Stimulated activated CD8-positive, alpha-beta memory T cell treated with anti-CD3 and anti-CD28 coated beads, Interleukin-7, amount 100 ng/mL, for 24 hours (primary cell): ENCODE results near the gene PGM3.
"Not testable (repeated sequence)": the region's sequence is repeated elsewhere in the genome, so short reads cannot be mapped to it uniquely, and the experiment has no call there.

Source experiments
- DNase-seq: peaks from one replicate; pipeline ENCODE4 v3.0.0-alpha.2; 2020; ENCODE audit warnings: low read depth

Gene PGM3, protein sequence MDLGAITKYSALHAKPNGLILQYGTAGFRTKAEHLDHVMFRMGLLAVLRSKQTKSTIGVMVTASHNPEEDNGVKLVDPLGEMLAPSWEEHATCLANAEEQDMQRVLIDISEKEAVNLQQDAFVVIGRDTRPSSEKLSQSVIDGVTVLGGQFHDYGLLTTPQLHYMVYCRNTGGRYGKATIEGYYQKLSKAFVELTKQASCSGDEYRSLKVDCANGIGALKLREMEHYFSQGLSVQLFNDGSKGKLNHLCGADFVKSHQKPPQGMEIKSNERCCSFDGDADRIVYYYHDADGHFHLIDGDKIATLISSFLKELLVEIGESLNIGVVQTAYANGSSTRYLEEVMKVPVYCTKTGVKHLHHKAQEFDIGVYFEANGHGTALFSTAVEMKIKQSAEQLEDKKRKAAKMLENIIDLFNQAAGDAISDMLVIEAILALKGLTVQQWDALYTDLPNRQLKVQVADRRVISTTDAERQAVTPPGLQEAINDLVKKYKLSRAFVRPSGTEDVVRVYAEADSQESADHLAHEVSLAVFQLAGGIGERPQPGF

DNA sequence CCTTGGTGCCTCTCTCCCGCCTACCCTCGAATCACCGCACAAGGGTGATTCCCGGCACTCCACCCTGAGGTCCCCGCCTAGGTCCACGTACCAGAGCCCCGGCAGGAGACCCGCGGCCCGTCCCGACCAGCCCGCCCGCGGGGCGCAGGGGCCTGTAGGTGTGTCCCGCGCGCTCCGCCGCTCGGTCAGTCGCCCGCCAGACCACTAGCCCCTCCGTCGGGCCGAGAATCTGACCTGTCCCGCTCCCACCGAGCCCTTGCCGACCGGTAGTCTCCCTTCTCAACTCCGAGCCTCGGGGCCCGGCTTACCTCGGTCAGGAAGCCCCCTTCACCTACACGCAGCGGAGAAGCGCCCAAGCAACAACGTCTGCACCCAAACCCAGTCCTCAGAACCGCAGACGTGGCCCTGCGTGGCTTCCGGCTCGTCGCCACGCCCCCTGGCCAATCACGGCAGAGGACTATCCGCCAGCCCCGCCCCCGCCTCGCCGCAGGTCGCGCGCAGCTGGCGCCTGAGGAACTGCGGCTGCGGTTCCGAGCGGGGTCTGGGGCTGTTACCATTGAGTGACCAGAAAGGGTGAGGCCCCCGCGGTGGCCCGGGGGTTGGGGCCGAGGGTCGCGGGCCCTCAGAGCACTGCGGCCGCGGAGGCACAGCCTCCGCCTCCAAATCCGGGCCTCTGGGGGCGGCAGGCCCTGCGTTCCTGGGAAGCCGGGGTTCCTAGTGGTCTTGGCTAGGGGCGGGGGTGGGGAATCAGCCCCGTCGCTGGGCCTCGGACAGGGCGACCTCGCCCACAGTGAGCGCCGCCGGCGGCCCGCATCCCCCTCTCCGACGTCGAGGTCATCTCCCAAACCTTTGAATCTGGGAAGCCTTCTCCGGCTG is at the start of gene PGM3, which contains the start of gene RWDD2A:
Gene PGM3 (minus strand): TSS at position 395 of the 876 bp plus-strand sequence. CDS start 2,253 bp downstream, outside the sequence.
Gene RWDD2A (plus strand): TSS at position 487 of the 876 bp plus-strand sequence. CDS start 1,095 bp downstream, outside the sequence.
- DNase-seq = peak; percentile 73

- DNase-seq = no peak
Observed at GRCh38 chr6:83231146-83231545, 38.1 kb upstream of the PGM3 start.

DNA sequence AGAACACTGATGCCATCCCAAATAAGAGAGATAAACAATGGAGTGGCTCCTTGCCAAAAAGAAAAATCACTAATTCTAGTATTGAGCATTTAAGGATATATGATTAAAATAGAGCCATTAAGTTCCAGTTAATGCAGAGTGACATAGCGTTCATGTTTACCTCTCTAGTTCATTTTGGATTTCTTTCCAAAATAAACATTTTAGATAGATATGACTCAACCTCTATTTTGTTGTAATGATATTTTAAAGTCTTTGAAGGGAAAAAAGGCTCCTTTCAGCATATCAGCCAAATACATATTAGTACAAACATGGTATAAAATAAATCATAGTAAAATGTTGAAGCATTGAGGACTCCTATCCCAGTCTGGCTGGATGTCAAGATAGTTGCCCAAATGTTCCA is 33.5 kb upstream of the PGM3 start:
- no peak for DNase-seq

GRCh38 chr6:83221889-83222479 is 28.9 kb upstream of the PGM3 start:
- no peak for DNase-seq

- DNase-seq = no peak
Observed at GRCh38 chr6:83221276-83221675, 28.2 kb upstream of the PGM3 start.

- DNase-seq = no peak
Observed at GRCh38 chr6:83220121-83220520, 27.1 kb upstream of the PGM3 start.

- DNase-seq = no peak
Observed at GRCh38 chr6:83218646-83219045, 25.6 kb upstream of the PGM3 start.

GRCh38 chr6:83216806-83217205 is 23.7 kb upstream of the PGM3 start:
- no peak for DNase-seq

DNA sequence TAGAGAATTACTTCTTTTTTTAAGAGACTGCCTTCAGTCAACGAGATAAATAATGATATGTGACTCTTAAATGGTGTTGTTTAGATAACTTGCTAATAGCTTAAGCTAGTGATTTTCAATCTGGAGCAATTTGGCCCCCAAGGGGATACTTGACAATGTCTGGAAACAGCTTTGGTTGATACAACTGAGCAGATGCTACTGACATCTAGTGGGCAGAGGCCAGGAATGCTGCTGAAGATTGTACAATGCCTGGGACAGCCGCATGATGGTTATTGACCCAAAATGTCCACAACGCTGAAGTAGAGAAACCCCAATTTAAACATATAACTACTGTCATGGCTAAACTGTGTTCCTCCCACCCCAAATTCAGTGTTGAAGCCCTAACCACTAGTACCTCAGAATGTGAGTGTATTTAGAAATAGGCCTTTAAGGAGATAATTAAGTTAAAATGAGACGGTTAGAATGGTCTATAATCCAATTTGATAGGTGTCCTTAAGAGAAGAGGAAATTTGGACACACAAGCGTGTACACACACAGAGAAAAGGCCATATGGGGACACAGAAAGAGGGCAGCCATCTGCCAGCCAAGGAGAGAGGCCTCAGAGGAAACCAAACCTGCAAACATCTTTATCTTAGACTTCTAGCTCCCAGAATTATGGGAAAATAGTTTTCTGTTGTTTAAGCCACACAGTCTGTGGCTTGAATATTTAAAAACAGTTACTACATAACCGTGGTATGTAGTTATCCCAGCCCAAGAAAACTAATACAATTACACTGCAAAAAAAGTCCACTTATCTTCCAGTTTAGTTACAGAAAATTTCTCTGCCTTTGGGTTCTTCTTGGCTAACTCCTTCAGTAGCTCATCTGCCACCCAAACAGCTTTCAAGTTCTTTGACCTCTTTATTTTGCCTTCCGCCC is 22.3 kb upstream of the PGM3 start:
- DNase-seq = no peak

- no peak for DNase-seq
Observed at GRCh38 chr6:83202031-83202430, 9.0 kb upstream of the PGM3 start.

DNA sequence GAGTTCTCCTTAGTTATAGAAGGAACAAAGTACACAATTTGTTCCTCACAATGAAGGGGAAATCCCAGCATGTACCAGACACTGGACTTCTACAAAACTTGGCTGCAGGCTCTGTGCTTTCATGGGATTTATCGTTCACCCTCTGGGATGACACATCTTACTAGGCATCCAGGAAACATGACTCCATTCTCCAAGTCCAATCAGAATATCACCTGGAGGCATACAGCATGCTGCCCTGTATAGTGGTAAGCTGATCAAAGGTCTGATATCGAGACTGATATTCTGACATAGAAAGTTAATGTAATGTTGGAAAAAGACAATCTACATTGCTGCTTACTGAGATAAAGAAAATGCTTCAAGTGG is 6.8 kb upstream of the PGM3 start:
- DNase-seq = no peak

DNA sequence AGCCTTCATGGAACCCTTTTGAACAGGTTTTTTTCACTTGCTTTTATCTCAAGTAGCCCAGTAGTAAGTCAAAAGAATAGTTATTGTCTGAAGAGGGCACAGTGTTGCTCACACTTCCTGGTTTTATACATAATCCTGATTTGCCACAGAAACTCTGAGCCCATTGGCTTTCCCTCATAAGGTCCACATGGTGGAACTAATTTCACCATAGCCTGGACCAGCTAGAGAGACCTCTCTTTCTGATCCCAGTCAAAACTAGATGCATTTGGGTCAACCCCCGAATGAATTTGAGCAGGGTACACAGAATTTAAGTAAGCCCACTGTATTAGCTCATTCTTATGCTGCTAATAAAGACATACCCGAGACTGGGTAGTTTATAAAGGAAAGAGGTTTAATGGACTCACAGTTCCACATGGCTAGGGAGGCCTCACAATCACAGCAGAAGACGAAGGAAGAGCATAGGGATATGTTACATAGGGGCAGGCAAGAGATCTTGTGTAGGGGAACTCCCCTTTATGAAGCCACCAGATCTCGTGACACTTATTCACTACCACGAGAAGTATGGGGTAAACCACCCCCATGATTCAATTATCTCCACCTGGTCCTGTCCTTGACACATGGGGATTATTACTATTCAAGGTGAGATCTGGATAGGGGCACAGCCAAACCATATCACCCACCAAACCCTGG is 6.3 kb upstream of the PGM3 start:
- no peak for DNase-seq

GRCh38 chr6:83198486-83199172 is 5.6 kb upstream of the PGM3 start:
- no peak for DNase-seq

DNA sequence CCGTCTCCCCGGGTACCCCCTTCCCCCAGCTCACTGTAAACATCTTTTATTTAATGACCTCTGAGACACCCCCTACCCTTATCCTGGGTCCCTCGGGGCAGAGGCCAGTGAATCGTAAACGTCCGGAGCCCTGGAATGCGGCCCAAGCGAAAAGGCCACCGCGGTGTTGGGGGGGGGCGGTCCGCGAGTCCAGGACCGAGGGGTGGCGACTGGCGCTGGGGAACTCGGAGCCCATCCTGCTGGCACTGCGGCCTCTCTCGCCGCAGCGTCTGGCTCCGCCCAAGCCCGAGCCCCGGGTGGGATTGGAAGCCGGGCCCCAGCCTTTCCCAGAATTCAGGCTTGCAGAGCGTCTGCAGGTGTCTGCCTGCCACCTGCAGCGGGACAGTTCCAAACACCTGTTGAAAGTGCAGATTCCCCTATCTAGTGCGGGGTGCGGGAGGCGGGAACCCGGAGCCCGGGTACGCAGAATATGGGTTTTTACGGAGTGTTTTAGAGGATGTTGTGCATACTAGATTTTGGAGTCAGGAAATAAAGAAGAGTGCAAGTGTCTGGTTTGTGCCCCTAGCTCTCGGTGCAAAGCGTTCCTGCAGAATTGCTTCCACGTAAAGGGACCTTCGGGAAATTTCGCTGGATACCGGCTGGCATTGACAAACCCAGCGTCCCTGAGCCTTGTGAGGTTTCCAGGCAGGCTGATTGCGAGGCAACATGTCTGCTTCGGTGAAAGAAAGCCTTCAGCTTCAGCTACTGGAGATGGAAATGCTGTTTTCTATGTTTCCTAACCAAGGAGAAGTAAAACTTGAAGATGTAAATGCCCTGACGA is 892 bp upstream of the PGM3 start:
- no peak for DNase-seq

DNA sequence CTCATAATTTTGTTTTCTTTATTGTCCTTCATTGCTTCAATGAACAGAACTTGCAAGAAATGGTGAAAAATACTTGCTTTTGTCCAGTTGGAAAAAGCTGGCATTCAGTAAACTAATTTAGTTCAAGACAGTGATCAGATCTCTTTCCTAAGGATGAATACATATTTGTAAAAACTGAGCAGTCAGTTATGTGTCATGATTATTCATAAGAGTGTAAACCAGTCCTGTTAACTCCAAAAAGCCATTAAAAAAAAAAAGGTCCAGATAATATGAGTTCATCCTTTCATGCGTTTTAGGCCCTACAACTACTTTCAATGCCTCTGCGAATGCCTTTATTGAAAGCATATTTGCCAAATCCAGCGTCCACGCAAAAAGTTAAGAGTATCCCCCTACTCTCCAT is 609 bp downstream of the PGM3 start:
- DNase-seq = no peak

DNA sequence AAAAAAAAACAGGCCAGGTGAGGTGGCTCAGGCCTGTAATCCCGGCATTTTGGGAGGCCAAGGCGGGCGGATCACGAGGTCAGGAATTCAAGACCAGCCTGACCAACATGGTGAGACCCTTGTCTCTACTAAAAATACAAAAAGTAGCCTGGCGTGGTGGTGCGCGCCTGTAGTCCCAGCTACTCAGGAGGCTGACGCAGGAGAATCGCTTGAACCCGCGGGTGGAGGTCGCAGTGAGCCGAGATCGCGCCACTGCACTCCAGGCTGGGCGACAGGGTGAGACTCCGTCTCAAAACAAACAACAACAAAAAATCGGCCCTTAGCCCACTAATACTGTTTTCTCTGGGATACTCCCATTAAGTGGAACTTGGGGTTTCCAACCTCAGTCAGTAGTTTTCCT is 1.1 kb downstream of the PGM3 start:
- not testable (repeated sequence) for DNase-seq

GRCh38 chr6:83190626-83191025 is 2.4 kb downstream of the PGM3 start:
- DNase-seq = no peak

GRCh38 chr6:83188501-83188900 is 4.6 kb downstream of the PGM3 start:
- no peak for DNase-seq

DNA sequence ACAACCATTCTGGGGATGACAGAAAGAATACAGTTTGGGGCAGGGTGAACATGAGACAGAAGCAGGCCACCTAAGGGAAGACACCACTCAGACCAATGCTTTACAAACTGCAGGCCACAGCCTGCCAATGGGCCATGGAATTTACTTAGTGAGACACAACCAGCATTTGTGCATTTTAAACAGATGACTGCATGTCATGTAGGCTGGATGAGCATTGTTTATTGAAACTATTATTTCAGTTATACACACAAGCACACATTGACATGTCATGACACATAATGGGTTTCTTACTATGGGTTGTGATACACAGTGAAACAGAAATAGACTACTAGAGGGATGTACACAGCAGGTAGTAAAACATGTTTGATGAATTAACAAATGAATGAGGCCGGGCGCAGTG is 8.0 kb downstream of the PGM3 start:
- no peak for DNase-seq
